GM23248 (cell line): ENCODE results near the gene STPG1. TPM values are rescaled to one million over a fixed set of nuclear protein-coding genes. Genes with fewer than 3 reads are reported as not detected.

Source experiments
- DNase-seq: peaks from one replicate; pipeline ENCODE4 v3.0.0-alpha.2; 2015
- H2AFZ ChIP-seq: fragments of 200-600 bp; sonication (generic); 2 replicates; pipeline ENCODE4 v1.6.1; 2016; ENCODE audit warnings: antibody characterized with exemption
- H3F3A ChIP-seq: fragments of 200-600 bp; sonication (generic); 2 replicates; pipeline ENCODE4 v1.6.1; 2016; ENCODE audit warnings: mild to moderate bottlenecking, antibody characterized with exemption, mixed run types; ENCODE audit not compliant: insufficient read depth
- H3K27ac ChIP-seq: fragments of 200-600 bp; sonication (generic); 2 replicates; pipeline ENCODE4 v1.5.1; 2016; ENCODE audit warnings: mild to moderate bottlenecking
- H3K27me3 ChIP-seq: fragments of 200-600 bp; sonication (generic); replicated peaks from 2 replicates; pipeline ENCODE4 v1.6.1; 2016; ENCODE audit warnings: mild to moderate bottlenecking; ENCODE audit not compliant: insufficient read depth
- H3K36me3 ChIP-seq: fragments of 200-600 bp; sonication (generic); 2 replicates; pipeline ENCODE4 v1.6.1; 2016; ENCODE audit warnings: low read depth, mild to moderate bottlenecking
- H3K4me1 ChIP-seq: fragments of 200-600 bp; sonication (generic); 2 replicates; pipeline ENCODE4 v1.6.1; 2016; ENCODE audit warnings: mild to moderate bottlenecking; ENCODE audit not compliant: insufficient read depth
- H3K4me2 ChIP-seq: fragments of 200-600 bp; sonication (generic); one replicate; pipeline ENCODE4 v1.6.1; 2016; ENCODE audit warnings: mild to moderate bottlenecking; ENCODE audit not compliant: unreplicated experiment
- H3K4me3 ChIP-seq: fragments of 200-600 bp; sonication (generic); 2 replicates; pipeline ENCODE4 v1.5.1; 2016; ENCODE audit warnings: mild to moderate bottlenecking
- H3K79me2 ChIP-seq: fragments of 200-600 bp; sonication (generic); 2 replicates; pipeline ENCODE4 v1.6.1; 2016; ENCODE audit warnings: mild to moderate bottlenecking; ENCODE audit not compliant: insufficient read depth
- H3K9ac ChIP-seq: fragments of 200-600 bp; sonication (generic); 2 replicates; pipeline ENCODE4 v1.6.1; 2016; ENCODE audit warnings: mild to moderate bottlenecking
- H3K9me2 ChIP-seq: fragments of 200-600 bp; sonication (generic); 2 replicates; pipeline ENCODE4 v1.6.1; 2016; ENCODE audit warnings: mixed run types, mild to moderate bottlenecking, moderate library complexity; ENCODE audit not compliant: insufficient read depth
- H3K9me3 ChIP-seq: fragments of 200-600 bp; sonication (generic); one replicate; pipeline ENCODE4 v1.6.1; 2017; ENCODE audit warnings: low read depth
- H4K20me1 ChIP-seq: fragments of 200-600 bp; sonication (generic); 2 replicates; pipeline ENCODE4 v1.6.0; 2016; ENCODE audit not compliant: insufficient read depth
- EZH2 ChIP-seq: fragments of 200-600 bp; sonication (generic); IDR thresholded peaks from 2 replicates; pipeline ENCODE4 v1.6.1; 2018; ENCODE audit warnings: antibody characterized with exemption, mild to moderate bottlenecking; ENCODE audit not compliant: insufficient read depth, poor library complexity, severe bottlenecking
- EZH2phosphoT487 ChIP-seq: fragments of 200-600 bp; sonication (generic); IDR thresholded peaks from 2 replicates; pipeline ENCODE4 v1.6.1; 2018; ENCODE audit warnings: antibody characterized with exemption, moderate library complexity, mild to moderate bottlenecking, low read depth; ENCODE audit not compliant: insufficient read depth
- WGBS, 2 experiments: methylation state at CpG; one replicate each; pipeline ENCODE4 v1.1.6; 2015 to 2017; ENCODE audit warnings: low lambda C conversion rate in 2 of 2, low coverage in 1 of 2; ENCODE audit errors: missing lambda C conversion rate in 2 of 2; 5-methylcytosine and 5-hydroxymethylcytosine counted together
- in situ Hi-C: fragments of 300-500 bp; cut with MboI; formaldehyde crosslinking; loops from 2 replicates; pipeline ENCODE4 v1.15.0; 2020
- polyA plus RNA-seq: library from polyadenylated mRNA; unstranded; fragments of >200 nt; fragmentation: Nextera tagmentation; extraction: Ambion mirVana; gene quantifications from 2 replicates; pipeline ENCODE4 v1.2.1, GENCODE V29; 2016
- total RNA-seq: library from RNA; depleted of rRNA; stranded (reverse); fragments of >200 nt; shearing (Covaris generic); gene quantifications from 2 replicates; pipeline ENCODE4 v1.2.3, GENCODE V29; 2014

The STPG1 gene
- total and polyA plus RNA-seq, 2 experiments from 2014 or later: 7.9 to 9.2 TPM

GRCh38 chr1:24384251-24385090 is 29.1 kb downstream of the STPG1 start:
- Histone ChIP-seq H3F3A (peaks cover 41% of the 10 kb centered on the region), H3K4me2 (peak overlapping the region; percentile 70), H2AFZ (peak overlapping the region; percentile 47; the same call in 1 of the 2 replicates)

GRCh38 chr1:24383381-24383940 is 30.1 kb downstream of the STPG1 start:
- Histone ChIP-seq H3F3A (peaks cover 42% of the 10 kb centered on the region), H3K4me3 (no peak overlapping the region), H3K9ac (no peak overlapping the region), H3K36me3 (no peaks in the 10 kb centered on the region; the same call in 1 of the 2 replicates), H3K27me3 (no peaks in the 10 kb centered on the region), H3K27ac (0 out of 2 replicates have a peak overlapping the region, but pooled peaks have one; percentile 71), H3K79me2 (no peaks in the 10 kb centered on the region), H4K20me1 (no peaks in the 10 kb centered on the region), H3K4me1 (peaks cover 37% of the 10 kb centered on the region), H3K9me2 (no peaks in the 10 kb centered on the region), H3K4me2 (no peak overlapping the region), H2AFZ (no peak overlapping the region), H3K9me3 (no peaks in the 10 kb centered on the region)
- TF ChIP-seq EZH2phosphoT487 (no peak), EZH2 (no peak)
- peak; percentile 17 for DNase-seq
- WGBS, 2 experiments: 46 to 55% methylated on average over 2 of the region's 2 CpGs
- in situ Hi-C loops: no loop called here

More at GRCh38 chr1:24384251-24385090, 29.1 kb downstream of the STPG1 start:
- TF ChIP-seq EZH2: no peak
- TF ChIP-seq EZH2phosphoT487: no peak
- Histone ChIP-seq H3K4me1 (peaks cover 39% of the 10 kb centered on the region), H3K79me2 (no peaks in the 10 kb centered on the region), H3K27me3 (no peaks in the 10 kb centered on the region), H3K9ac (peak overlapping the region; percentile 70), H3K27ac (peak overlapping the region; percentile 71), H3K9me3 (no peaks in the 10 kb centered on the region), H3K36me3 (no peaks in the 10 kb centered on the region), H3K4me3 (peak overlapping the region; percentile 42), H4K20me1 (no peaks in the 10 kb centered on the region), H3K9me2 (no peaks in the 10 kb centered on the region)
- WGBS, 2 experiments: 66 to 68% methylated on average over 13 of the region's 13 CpGs
- in situ Hi-C loops: no loop called here
- peak; percentile 86 for DNase-seq

DNA sequence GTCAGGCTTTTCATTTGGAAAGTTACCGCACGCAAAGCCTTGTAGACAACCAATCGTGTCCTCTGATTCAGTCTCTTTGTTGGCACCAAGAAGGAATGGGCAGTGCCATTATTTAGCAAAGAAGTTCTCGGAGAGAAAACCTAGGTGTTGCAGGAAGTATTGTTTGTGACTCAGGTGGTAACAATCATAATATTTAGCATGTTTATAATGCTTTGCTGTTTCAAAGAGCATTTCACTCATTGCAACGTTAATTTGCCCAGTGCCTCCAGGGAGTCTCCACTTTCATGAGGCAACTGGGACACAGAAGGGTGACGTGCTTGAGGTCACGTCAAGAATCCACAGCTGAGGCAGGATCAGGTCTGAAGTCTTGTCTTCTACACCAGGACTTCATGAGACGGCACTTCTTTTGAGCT is 31.4 kb downstream of the STPG1 start:
- no peaks in the 10 kb centered on the region for H3K9me2 ChIP-seq
- H2AFZ ChIP-seq: no peak overlapping the region
- WGBS, 2 experiments: 85 to 86% methylated on average over 8 of the region's 8 CpGs
- TF ChIP-seq EZH2phosphoT487: no peak
- TF ChIP-seq EZH2: no peak
- no peak overlapping the region for H3K4me3 ChIP-seq
- no peak overlapping the region for H3K9ac ChIP-seq
- no peak overlapping the region for H3K4me2 ChIP-seq
- peaks cover 35% of the 10 kb centered on the region for H3K4me1 ChIP-seq
- H3K79me2 ChIP-seq: no peaks in the 10 kb centered on the region
- no peak overlapping the region for H3K27ac ChIP-seq
- H3F3A ChIP-seq: peaks cover 42% of the 10 kb centered on the region
- no peaks in the 10 kb centered on the region for H4K20me1 ChIP-seq
- H3K36me3 ChIP-seq: no peaks in the 10 kb centered on the region; the same call in 1 of the 2 replicates
- no peak for DNase-seq
- in situ Hi-C loops: no loop called here
- no peaks in the 10 kb centered on the region for H3K9me3 ChIP-seq
- H3K27me3 ChIP-seq: no peaks in the 10 kb centered on the region

- Histone ChIP-seq H3K9me2 (no peaks in the 10 kb centered on the region), H3F3A (peaks cover 39% of the 10 kb centered on the region), H3K27ac (no peak overlapping the region), H3K9me3 (no peaks in the 10 kb centered on the region), H3K4me1 (peaks cover 32% of the 10 kb centered on the region), H3K36me3 (no peaks in the 10 kb centered on the region; the same call in 1 of the 2 replicates), H3K4me2 (no peak overlapping the region), H3K79me2 (no peaks in the 10 kb centered on the region), H3K9ac (no peak overlapping the region), H3K27me3 (no peaks in the 10 kb centered on the region), H2AFZ (no peak overlapping the region), H4K20me1 (no peaks in the 10 kb centered on the region), H3K4me3 (no peak overlapping the region)
- 100% methylated on average over 2 of the region's 2 CpGs for WGBS, 2 experiments
- TF ChIP-seq EZH2phosphoT487 (no peak), EZH2 (no peak)
- in situ Hi-C loops: no loop called here
- DNase-seq: no peak
Measured at GRCh38 chr1:24381256-24381655, 32.3 kb downstream of the STPG1 start.
